Skeletal muscle tissue (tissue), 4 donors: ENCODE data around the gene FLOT2. TPM values are rescaled to one million over a fixed set of nuclear protein-coding genes. Genes with fewer than 3 reads are reported as not detected.
"Not testable (repeated sequence)": the region's sequence is repeated elsewhere in the genome, so short reads cannot be mapped to it uniquely, and the experiment has no call there.

Experiments used
- H3K27ac ChIP-seq: one replicate; pipeline ENCODE4 v1.7.0; 2013; ENCODE audit warnings: mild to moderate bottlenecking, low read depth, low read length, inconsistent platforms
- H3K27me3 ChIP-seq, 3 donors: one replicate each; pipeline ENCODE4 v1.7.0; 2013; ENCODE audit warnings: low read length in 3 of 3; ENCODE audit not compliant: control insufficient read depth in 3 of 3, insufficient read depth in 3 of 3
- H3K36me3 ChIP-seq, 3 donors: one replicate each; pipeline ENCODE4 v1.7.0; 2013; ENCODE audit warnings: low read length in 3 of 3; ENCODE audit not compliant: control insufficient read depth in 3 of 3, insufficient read depth in 3 of 3
- H3K4me1 ChIP-seq, 3 donors: one replicate each; pipeline ENCODE4 v1.7.0; 2013; ENCODE audit warnings: low read length in 3 of 3, mild to moderate bottlenecking in 3 of 3; ENCODE audit not compliant: control insufficient read depth in 3 of 3, insufficient read depth in 3 of 3
- H3K4me3 ChIP-seq, 3 donors: one replicate each; pipeline ENCODE4 v1.7.0; 2013; ENCODE audit warnings: low read length in 3 of 3
- H3K9ac ChIP-seq, 3 donors: one replicate each; pipeline ENCODE4 v1.7.0; 2013; ENCODE audit warnings: low read length in 3 of 3, mild to moderate bottlenecking in 3 of 3, moderate library complexity in 2 of 3, low read depth in 1 of 3
- H3K9me3 ChIP-seq, 3 donors: one replicate each; pipeline ENCODE4 v1.7.0; 2013; ENCODE audit warnings: low read length in 3 of 3; ENCODE audit not compliant: control insufficient read depth in 3 of 3
- total RNA-seq: library from RNA; depleted of rRNA; stranded (reverse); fragments of >200 nt; gene quantifications from one replicate; pipeline ENCODE4 v1.2.3, GENCODE V29; 2014
- donor health status: Osteomylitis.

The FLOT2 gene
- total RNA-seq, 1 donor from 2014 or later = 25.6 TPM

GRCh38 chr17:28878158-28878910, 19.2 kb downstream of the FLOT2 start:
- Histone ChIP-seq H3K4me3 (no peak overlapping the region), H3K27me3 (no peaks in the 10 kb centered on the region), H3K9me3 (no peaks in the 10 kb centered on the region), H3K4me1 (no peaks in the 10 kb centered on the region), H3K27ac (no peak overlapping the region), H3K9ac (no peak overlapping the region), H3K36me3 (peaks cover 42 to 43% (median 42%) of the 10 kb centered on the region in 3 donors)

GRCh38 chr17:28877150-28877711, 20.3 kb downstream of the FLOT2 start:
- not testable (repeated sequence) for H3K27me3 ChIP-seq, H3K4me3 ChIP-seq, H3K27ac ChIP-seq, H3K9me3 ChIP-seq, H3K9ac ChIP-seq, H3K4me1 ChIP-seq
- peaks cover 33 to 37% (median 34%) of the 10 kb centered on the region in 3 donors for H3K36me3 ChIP-seq

GRCh38 chr17:28875848-28876550, 21.5 kb downstream of the FLOT2 start:
- Histone ChIP-seq H3K36me3 (peaks cover 21 to 25% (median 22%) of the 10 kb centered on the region in 3 donors), H3K27ac (no peak overlapping the region), H3K4me3 (no peak overlapping the region), H3K9ac (no peak overlapping the region), H3K27me3 (no peaks in the 10 kb centered on the region), H3K9me3 (no peaks in the 10 kb centered on the region), H3K4me1 (no peaks in the 10 kb centered on the region)

- H3K9ac ChIP-seq = no peak overlapping the region
- no peaks in the 10 kb centered on the region for H3K9me3 ChIP-seq
- no peaks in the 10 kb centered on the region for H3K27me3 ChIP-seq
- no peak overlapping the region for H3K4me3 ChIP-seq
- no peaks in the 10 kb centered on the region for H3K4me1 ChIP-seq
- no peak overlapping the region for H3K27ac ChIP-seq
- peaks cover 8 to 12% (median 9%) of the 10 kb centered on the region in 3 donors for H3K36me3 ChIP-seq
Measured at GRCh38 chr17:28874750-28875149, 22.8 kb downstream of the FLOT2 start.

- H3K27ac ChIP-seq = no peak overlapping the region
- no peak overlapping the region for H3K9ac ChIP-seq
- no peaks in the 10 kb centered on the region for H3K9me3 ChIP-seq
- no peak overlapping the region for H3K4me3 ChIP-seq
- H3K4me1 ChIP-seq = no peaks in the 10 kb centered on the region
- no peaks in the 10 kb centered on the region for H3K27me3 ChIP-seq
- peaks cover 0 to 3% (median 2%) of the 10 kb centered on the region in 3 donors for H3K36me3 ChIP-seq
Measured at GRCh38 chr17:28873839-28874238, 23.7 kb downstream of the FLOT2 start.

GRCh38 chr17:28871056-28871579, 26.4 kb downstream of the FLOT2 start:
- Histone ChIP-seq H3K4me1 (no peaks in the 10 kb centered on the region), H3K36me3 (no peaks in the 10 kb centered on the region), H3K9me3 (no peaks in the 10 kb centered on the region), H3K4me3 (no peak overlapping the region), H3K27me3 (no peaks in the 10 kb centered on the region), H3K9ac (no peak overlapping the region), H3K27ac (no peak overlapping the region)

DNA sequence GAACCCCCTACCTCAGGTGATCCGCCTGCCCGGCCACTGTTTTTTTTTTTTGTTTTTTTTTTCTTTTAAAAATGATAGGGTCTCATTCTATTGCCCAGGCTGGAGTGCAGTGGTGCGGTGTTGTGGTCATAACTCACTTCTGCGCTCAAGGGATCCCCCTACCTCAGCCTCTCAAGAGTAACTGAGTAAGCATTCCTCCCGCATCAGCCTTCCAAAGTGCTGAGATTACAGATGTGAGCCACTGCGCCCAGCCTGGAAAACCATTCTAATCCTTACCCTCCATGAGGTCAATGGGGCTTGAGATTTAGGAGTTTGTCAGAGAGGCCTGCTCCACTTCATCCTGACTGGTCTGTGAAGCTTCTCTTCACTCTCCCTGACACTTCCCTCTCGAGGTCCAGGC, 30.3 kb downstream of the FLOT2 start:
- Histone ChIP-seq H3K27ac (no peak overlapping the region), H3K9me3 (no peaks in the 10 kb centered on the region), H3K36me3 (no peaks in the 10 kb centered on the region), H3K9ac (no peak overlapping the region), H3K4me3 (no peak overlapping the region), H3K27me3 (no peaks in the 10 kb centered on the region), H3K4me1 (no peaks in the 10 kb centered on the region)

DNA sequence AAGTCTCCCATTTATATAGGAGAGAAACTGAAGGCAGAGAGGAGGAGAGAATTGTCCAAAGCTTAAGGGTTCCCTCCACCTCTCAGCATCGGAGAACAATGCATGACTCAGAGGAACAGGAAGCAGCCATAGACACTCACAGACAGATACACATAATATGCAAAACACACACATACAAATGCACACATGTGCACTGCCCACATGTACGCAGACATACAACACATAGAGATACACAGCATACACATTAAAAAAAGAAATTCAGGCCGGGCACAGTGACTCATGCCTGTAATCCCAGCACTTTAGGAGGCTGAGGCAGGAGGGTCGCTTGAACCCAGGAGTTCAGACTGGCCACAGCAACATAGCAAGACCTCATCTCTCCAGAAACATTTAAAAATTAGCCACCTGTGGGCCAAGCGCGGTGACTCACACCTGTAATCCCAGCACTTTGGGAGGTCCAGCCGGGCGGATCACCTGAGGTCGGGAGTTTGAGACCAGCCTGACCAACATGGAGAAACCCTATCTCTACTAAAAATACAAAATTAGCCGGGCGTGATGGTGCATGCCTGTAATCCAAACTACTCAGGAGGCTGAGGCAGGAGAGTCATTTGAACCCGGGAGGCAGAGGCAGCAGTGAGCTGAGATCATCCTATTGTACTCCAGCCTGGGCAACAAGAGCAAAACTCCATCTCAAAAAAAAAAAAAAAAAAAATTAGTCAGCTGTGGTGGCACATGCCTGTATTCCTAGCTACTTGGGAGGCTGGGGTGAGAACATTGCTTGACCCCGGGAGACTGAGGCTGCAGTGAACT, 31.4 kb downstream of the FLOT2 start:
- no peak overlapping the region for H3K4me3 ChIP-seq
- H3K9ac ChIP-seq = no peak overlapping the region
- H3K9me3 ChIP-seq = no peaks in the 10 kb centered on the region
- no peak overlapping the region for H3K27ac ChIP-seq
- H3K4me1 ChIP-seq = no peaks in the 10 kb centered on the region
- peaks cover 4 to 9% (median 4%) of the 10 kb centered on the region in 3 donors for H3K36me3 ChIP-seq
- no peaks in the 10 kb centered on the region for H3K27me3 ChIP-seq

GRCh38 chr17:28864991-28865849, 32.3 kb downstream of the FLOT2 start:
- Histone ChIP-seq H3K9me3 (no peaks in the 10 kb centered on the region), H3K27me3 (no peaks in the 10 kb centered on the region), H3K4me1 (no peaks in the 10 kb centered on the region), H3K36me3 (peaks cover 9 to 15% (median 10%) of the 10 kb centered on the region in 3 donors), H3K9ac (no peak overlapping the region), H3K27ac (no peak overlapping the region), H3K4me3 (no peak overlapping the region)
